22Rv1 (cell line): Measurements from ENCODE around the gene TEX28.
"Not testable (repeated sequence)": the region's sequence is repeated elsewhere in the genome, so short reads cannot be mapped to it uniquely, and the experiment has no call there.

Experiments
- H3K27ac ChIP-seq: fragments of 450-650 bp; 2 replicates; pipeline ENCODE4 v1.5.1; 2017
- ZFX ChIP-seq: fragments of 450-650 bp; IDR thresholded peaks from 2 replicates; pipeline ENCODE4 v1.6.1; 2017; ENCODE audit warnings: antibody characterized with exemption, borderline replicate concordance
- TF ChIP-seq, protein P1 (sequence below): fragments of 450-650 bp; IDR thresholded peaks from 2 replicates; pipeline ENCODE4 v1.5.1; 2017; ENCODE audit warnings: mild to moderate bottlenecking

The TEX28 gene

GRCh38 chrX:154294791-154295574, at the start of gene TEX28:
Gene TEX28 (minus strand): TSS chrX:154295124. CDS start chrX:154292117, 3,007 bp downstream.
- TF ChIP-seq, protein P1, sequence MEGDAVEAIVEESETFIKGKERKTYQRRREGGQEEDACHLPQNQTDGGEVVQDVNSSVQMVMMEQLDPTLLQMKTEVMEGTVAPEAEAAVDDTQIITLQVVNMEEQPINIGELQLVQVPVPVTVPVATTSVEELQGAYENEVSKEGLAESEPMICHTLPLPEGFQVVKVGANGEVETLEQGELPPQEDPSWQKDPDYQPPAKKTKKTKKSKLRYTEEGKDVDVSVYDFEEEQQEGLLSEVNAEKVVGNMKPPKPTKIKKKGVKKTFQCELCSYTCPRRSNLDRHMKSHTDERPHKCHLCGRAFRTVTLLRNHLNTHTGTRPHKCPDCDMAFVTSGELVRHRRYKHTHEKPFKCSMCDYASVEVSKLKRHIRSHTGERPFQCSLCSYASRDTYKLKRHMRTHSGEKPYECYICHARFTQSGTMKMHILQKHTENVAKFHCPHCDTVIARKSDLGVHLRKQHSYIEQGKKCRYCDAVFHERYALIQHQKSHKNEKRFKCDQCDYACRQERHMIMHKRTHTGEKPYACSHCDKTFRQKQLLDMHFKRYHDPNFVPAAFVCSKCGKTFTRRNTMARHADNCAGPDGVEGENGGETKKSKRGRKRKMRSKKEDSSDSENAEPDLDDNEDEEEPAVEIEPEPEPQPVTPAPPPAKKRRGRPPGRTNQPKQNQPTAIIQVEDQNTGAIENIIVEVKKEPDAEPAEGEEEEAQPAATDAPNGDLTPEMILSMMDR, result no peak
- no peak for TF ChIP-seq ZFX
- no peak within 1 kb of the TSS for H3K27ac ChIP-seq

DNA sequence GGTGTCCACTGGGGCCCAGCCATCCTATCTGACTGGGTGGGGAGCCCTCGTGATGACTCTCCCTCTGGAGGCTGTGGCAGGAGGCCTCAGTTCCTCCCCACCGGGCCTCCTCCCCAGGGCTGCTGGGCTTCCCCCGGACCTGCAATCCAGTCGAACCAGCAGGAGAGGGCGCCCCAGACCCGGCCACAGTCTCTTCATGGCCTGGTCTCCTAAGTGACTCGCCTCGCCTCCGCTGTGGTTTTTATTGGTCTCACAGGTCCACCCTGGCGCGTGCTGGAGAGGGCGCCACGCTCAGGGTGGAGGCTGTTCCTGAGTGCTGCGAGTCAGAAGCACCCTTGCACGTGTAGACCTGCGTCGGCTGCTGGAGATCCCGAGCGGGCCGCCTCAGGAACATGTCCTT, 48.7 kb upstream of the TEX28 start:
- not testable (repeated sequence) for H3K27ac ChIP-seq

- H3K27ac ChIP-seq, result not testable (repeated sequence)
These were observed 48.1 kb upstream of the TEX28 start for GRCh38 chrX:154343063-154343462.

DNA sequence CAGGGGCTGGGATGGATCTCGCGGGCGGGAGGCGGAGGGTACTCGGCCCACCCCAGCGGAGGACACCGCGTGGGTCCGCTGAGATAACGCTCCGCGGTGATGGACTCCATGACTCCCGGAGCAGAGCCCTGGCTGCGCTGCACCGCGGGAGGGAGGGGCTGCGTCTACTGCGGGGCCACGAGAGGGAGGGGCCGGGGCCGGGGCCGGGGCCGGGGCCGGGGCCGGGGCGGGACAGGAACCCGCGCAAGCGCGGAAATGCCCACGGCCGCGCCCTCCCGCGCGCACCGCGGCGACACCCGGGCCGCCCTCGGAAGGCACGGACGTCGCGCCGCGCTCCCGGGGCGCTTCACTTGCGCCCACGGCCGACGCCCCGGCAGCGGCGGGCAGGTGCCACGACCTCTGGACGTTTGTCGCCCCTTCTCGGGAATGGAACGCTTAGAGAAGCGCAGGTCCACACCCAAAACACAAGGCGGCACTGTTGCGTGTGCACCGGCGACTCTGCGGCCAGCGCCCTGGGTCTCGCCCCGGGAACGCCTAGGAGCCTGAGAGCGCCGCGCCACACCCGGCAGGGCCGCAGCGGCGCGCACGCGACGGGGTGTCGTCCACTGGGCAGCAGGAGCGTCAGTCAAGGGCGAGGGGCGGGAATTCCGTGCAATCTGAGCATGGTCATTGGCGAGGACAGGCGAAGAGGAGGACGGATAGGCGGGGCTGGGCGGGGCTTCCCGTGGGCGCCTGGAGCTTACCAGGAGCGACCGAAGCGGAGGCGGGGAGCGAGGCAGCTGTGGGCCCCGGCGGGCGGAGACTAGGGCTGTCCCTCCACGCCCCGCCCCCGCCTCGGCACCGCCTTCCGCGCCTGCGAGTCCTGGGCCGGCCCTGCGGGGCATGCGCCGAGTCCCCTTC, 46.7 kb upstream of the TEX28 start:
- 0 out of 2 replicates have a peak overlapping the region, but pooled peaks have one; percentile 27 for H3K27ac ChIP-seq

- no peak overlapping the region for H3K27ac ChIP-seq
- TF ChIP-seq, protein P1, result no peak
These were observed 39.6 kb upstream of the TEX28 start for GRCh38 chrX:154334496-154334895.

DNA sequence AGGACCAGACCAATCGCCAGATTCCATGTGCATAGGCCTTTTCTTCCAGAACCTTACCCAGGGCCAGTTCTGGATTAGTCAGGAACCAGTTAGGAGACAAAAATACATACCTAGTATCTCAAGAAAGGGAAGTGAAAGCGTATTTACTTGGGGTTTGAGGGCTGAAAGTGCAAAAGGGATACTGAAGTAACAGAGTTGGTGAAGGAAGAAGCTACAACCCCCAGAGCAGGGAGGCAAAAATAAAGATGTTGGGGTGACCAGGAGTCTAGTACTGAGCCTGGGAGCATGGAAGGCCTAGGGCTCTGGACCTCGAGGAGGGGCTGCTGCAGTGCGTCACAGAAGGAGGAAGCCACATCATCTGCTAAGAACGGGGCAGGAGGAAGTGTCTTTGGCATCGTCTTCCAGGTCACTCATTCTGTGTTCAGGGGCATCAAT, 38.9 kb upstream of the TEX28 start:
- TF ChIP-seq, protein P1, result no peak
- no peak for TF ChIP-seq ZFX
- no peak overlapping the region for H3K27ac ChIP-seq

GRCh38 chrX:154333116-154333515, 38.2 kb upstream of the TEX28 start:
- no peak overlapping the region for H3K27ac ChIP-seq
- TF ChIP-seq ZFX, result no peak
- TF ChIP-seq, protein P1, result no peak

- H3K27ac ChIP-seq, result no peak overlapping the region
- no peak for TF ChIP-seq ZFX
- TF ChIP-seq, protein P1, result no peak
These were observed 37.6 kb upstream of the TEX28 start for GRCh38 chrX:154332561-154332960.
